ENCODE results near the gene LDLRAD4.

Gene LDLRAD4

DNA sequence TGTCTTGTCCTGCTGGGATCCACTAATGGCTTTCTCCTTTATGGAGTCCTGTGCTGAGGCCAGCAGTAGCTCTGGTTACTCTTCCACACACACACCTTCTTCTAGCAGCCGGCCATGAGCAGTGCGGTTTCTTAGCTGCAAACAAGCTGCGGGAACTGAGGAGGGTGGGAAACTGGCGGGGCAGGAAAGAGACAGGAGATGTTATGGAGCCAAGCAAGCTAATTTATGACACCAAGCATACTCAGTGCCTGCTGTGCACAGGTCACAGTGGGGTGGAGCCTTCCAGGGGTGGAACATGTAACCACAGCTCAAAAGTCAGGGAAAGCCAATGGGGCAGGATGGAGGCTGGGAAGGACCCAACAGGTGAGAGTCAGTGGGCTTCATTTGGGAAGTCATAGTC, 327.0 kb downstream of the LDLRAD4 start:
- no peak for DNase-seq

DNA sequence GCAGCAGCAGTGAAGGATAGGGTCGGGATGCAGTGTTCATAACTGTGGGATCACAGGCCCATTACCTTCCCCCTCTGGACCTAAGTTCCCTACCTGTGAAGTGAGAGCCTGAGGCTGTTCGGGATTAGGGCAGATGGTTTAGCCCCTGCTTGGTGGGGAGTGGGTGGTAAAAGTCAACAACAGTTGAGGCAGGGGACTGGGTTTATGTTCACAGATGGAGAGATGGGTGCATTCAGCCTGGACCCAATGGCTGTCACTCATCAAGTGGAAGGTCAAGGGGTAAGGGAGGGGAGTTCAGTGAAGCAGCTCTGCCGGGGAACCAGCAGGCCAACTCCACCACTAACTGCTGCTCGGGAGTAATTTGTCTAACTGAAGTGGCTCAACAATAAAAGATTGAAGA, 327.4 kb downstream of the LDLRAD4 start:
- DNase-seq: no peak

DNA sequence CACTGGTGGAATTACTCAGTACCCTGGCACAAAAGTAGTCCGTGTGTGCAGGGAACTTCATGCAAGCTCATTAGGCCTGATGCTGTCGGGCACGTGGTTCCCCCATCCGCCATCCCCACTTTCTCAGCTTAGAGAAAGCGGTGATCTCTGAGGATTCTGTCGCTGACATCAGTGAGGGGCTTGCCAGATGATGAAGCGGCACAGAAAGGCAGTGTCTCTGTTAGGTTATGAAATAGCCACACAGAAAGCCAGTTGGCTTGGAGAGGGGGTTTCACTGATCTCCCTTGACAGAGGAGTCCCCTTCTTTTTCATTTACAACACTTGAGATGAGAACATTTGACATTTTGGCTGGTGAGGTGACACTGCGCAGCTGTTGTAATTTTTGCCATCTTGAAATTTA, 328.1 kb downstream of the LDLRAD4 start:
- DNase-seq: no peak

DNA sequence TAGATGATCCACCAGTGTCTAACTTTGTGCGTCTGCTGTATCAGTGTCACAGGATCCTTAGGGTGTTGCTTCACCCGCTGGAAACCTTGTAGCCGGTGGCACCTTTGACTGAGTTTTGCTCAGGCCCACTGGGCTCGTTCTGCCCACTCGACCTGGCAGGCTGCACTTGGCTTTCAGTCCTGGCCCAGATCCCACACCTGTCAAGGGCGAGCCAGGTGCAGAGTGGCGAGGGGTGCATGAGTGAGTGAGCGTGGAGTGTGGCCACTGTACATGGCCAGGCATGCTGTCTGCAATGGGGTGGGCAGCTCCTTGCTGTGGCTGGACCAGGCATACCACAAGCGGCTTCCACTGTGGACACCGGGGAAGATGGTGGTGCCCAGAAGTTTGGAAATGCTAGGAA, 328.8 kb downstream of the LDLRAD4 start:
- no peak for DNase-seq

DNA sequence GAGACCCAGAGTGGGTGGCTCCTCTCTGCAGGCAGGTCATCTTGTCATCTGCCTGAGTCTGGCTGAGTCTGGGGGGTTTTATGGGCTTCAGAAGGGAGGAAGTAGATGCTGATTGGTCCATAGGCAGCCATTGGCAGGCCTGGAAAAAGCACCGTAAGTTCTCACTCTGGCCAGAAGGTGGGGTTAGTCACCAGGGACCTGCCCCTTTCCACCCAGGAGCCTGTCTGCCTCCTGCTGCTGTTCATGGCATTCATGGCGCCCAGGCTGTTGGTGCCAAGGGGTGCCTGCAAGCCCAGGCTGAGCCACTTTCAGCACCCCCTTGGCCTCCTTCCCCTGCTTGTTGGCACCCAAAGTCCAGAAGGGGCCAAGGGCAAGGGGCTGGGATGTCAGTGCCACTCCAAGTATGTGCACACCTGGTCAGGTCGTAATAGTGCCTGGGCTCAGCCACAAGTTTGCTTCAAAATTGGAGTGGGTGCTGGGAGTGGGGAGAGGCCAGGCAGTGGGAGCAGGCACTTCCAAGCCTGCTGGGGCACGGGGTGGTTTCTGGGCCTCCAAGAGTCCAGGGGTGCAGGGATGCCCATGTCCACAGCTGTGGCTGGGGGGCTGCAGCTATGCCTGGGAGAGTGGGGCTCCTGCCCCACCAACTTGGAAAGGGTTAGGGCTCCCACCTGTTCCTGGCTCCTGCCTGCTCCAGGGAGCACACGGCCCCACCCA, 329.7 kb downstream of the LDLRAD4 start:
- no peak for DNase-seq

DNA sequence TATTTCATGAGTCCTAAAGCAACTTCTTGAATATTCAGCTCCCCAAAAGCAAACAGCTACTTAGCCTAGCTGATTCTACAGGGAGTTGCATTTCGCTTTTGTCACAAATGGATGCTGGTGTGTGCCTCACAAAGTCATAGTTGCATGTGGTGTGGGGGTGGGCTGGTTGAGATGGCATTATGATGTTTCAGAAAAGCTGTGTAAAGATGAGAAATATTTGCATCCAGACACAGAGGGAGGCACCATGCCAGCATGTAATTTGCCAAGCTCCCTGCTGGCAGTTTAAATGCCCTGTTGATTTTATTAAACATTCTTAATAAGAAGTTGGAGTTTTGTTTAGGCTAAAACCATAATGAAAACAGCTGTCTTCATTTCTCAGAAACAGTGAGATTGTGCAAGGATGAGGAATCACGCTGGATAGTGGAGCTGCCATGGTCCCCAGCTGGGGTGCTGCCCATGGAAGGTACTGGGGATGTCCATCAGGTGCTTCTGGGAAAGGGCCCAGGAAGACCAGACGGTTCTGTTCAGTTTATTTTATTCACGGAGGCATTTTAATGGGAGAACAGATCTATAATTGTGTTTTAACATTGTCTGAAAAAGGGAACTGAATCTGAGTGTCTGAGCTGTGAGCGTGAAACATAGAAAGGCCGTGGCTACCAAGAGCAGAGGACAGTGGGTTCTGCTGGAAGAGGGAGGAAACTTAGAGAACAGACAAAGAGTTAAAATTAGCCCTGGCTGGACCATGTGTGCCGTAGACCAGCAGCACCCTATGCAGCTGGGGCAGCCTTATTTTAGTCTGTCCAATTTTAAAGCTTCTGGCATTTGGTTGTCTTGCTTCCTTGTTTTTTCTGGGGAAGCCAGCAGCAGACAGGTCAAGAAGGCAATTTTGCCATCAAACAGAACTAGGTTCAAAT, 330.7 kb downstream of the LDLRAD4 start:
- DNase-seq: no peak

DNA sequence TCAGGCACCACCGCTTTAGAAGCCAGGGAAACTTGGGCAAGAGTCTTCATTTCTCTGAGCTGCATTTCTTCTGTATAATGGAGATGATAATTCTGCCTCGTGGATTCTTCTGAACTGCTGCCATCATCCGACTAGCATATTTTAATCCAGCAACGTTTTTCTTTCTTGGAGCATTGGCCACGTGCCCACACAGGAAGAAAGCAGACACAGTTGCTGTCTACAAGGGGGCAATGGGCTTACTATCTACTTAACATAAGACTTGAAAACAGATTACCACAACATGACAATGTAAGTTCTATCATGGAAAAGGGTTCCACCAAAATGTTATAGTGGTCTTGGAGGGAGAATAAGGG, 331.3 kb downstream of the LDLRAD4 start:
- DNase-seq: no peak

DNA sequence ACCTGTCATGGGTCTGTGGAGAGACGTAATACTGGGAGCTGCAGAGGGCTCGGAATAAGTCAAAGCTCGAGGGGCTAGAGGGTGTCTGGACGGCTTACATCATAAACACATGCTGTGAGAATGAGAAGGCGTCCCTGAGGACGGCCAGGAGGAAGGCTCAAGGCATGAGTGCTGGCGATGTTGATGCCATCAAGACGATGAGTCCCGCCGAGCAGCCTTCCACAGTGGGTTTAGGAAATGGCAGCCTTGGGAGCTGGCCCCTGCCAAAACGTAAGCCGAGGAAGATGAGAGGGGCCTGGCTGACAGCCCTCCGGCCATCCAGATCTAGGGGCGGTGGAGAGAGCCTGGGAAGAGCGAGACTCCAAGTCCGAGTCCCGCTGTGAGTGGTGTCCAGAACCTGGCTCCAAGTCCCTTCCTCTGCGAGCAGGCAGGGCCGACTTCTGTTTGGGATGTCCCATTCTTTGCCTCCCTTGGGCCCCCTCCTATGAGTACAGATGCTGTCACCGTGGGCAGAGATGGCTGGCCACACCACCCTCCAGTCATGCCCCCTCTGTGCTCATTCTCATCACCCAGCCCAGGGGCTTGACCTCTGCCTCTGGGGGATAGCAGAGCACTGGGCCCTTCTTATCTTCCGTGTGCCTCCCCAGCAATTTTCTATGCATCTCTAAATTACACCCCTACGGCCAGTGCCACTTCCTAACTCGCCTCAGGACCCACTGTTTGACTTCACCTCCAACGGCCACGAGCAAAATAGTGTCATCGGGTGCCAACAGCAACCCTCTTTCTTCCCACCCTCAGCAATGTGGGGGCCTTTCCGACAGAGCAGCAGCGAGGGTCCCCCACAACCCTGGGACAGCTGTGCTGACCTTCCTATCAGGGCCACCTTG, 332.1 kb downstream of the LDLRAD4 start:
- DNase-seq: no peak

DNA sequence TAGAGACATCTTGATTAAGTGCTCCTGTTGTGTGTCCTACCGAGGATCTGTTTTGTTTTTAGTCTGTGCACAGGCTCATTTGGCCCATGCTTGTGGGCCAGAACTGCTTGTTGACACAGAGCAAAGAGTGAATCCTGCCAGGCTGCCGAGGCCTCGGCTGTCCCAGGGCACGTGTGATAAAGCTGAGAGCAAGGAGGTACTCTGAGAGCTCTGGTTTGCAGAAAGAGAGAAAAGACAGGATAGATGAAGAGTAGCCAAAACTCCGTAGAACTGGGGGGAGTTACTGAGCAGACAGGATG, 332.7 kb downstream of the LDLRAD4 start:
- no peak for DNase-seq

DNA sequence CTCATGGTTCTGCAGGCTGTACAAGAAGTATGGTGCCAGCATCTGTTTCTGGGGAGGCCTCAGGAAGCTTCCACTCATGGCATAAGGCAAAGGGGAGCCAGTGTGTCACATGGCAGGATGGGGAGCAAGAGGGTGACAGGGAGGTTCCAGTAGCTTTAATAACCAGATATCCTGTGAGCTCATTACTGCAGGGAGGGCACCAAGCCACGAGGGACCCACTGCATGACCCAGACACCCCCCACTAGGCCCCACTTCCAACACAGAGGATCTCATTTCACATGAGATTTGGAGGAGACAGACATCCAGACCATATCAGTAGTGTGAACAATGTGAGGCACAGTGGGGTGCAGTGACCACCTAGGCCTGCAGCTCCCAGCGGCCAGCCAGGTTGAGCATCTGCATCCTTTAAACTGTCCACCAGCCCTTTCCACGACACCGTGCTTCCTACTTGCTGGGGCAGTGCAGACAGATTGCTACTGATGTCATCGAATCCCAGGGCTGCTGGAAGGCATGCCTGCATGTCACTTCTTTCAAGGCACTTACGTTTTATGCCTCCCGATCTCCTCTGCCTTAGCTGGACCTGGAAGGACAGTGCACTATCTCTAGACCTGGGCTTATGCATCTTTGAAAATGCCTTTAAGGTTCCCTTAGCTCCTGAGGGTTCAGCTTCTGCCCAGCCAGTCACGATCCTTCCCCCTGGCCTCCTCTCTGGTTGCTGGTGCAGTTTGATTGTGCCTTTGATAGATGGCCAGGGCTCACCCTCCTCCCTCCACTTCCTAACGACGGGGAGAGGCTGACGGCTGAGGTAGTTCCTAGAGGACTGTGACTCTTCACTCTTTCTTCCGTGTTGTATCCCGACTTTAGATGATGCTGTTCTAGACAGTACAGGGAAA, 333.5 kb downstream of the LDLRAD4 start:
- DNase-seq: no peak

DNA sequence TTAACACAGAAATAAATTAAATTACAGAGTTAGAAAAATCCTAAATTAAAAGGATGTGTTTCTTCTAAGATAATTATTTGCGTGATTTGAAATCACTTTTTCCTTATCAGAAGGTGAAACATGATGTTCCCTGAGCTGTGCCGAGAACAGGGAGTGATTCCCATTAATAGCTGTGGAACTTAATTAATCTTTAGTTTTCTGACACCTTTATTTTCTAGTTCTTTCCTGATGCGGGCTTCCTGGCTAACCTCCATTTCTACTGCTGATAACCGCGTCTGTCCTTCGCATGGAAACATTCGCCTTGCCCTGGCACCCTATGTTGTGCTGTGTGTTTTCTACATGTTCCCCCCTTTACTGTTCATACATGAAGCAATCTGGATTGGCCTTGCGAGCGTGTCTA, 334.9 kb downstream of the LDLRAD4 start:
- DNase-seq: no peak

DNA sequence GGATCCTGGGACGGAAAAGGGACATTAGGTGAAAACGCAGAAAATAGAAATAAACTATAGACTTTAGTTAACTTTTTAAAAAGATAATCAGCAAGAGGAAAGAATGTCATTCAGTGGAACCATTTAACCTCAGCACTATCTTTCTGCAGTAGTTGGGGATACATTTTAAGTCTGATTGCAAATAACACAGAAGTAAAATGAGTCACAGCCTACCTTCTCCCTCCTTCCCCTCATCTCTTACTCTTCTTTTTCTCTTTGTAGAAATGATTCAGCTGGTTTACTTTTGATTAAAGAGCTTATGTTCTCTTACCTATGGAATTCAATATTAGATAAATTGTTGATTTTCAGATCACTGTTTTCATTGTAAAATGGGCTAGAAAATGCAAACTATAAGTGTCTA, 336.6 kb downstream of the LDLRAD4 start:
- no peak for DNase-seq

DNA sequence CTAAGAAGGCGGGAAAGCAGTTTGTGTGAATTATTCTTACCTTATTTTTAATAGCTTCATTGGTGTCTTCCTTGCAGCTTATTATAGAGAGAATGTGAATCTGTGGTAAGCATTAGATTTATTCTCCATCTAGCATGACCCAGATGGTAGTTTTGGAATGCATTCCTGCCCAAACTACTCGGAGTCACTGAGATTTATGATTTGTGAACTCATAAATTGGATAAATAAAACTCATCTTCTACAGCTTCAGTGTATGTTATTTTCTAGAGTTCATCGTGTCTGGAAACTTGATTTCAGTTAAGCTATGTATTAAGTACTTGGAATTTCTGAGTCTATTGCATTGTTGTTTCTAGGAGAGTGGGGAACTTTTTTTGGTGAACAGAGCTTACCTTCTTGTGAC, 337.3 kb downstream of the LDLRAD4 start:
- DNase-seq: no peak

DNA sequence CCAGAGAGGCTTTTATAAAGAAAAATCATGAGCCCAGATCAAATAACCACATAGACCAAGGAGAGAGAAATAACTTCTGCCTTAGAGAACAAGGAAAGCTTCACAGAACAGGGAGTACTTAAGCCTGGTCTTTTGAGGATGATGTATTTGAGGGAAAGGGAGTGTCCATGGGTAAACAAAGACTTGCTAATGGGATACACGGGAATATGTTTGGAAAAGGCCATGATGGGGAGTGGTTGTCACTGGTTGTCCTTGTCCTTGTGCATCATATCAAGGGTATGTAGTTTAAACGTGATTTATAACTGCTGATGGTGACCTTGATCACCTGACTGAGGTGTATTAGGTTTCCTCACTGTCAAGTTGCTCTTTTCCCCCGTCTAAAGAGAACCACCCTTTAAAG, 337.9 kb downstream of the LDLRAD4 start:
- no peak for DNase-seq

DNA sequence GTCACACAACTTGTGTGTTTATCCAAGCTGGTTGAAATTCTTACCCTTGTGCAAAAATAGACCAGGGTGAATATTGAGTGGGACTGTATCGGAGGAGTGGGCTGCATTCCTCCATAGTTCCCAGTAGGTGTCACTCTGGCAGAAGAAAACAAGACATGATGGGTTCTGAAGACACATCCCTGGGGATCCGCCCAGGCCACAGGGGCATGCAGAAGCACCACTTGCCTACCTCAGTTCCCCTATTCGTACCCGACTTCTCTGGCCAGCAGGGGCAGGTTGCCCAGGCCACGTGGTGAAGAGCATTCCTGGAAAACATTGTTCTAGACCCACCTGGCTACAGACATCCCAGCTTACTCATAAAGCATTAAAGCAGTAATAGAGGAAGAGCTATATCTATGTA, 339.6 kb downstream of the LDLRAD4 start:
- DNase-seq: peak; percentile 10

DNA sequence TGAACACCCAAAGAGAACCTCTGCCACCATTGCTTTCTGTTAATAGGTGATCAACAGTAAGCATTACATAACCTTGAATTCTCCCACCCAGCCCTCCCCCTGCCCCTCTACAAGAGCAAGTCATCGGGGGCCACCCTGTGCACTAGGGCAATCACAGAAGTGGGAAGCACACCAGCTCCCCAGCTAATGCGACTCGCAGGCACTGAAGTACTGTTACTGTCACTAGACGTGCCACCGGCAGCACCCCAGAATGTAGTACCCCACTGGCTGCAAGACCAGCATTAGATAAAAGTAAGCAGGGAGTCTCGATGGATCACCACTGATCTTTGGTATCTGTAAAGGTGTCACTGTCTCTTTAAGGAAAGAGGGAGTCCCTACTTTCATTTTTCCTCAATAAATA, 340.2 kb downstream of the LDLRAD4 start:
- no peak for DNase-seq

DNA sequence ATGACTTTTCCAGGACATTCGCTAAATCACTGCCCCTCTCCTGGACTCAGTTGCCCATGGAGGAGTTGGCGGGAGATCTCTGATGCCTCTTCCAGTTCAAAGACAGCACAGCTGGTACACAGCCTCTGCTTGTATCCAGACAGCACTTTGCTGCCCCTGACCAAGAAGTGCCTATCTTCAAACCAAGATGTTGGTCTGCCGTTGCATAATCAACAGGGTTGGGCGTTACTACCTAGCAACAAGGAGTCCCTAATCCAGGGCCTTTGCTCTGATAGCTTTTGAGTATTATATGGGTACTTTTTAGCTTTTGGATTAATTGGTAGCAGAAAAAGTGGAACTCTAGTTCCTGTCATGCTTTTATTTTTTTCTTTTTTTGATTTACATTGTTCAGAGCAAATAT, 341.2 kb downstream of the LDLRAD4 start:
- no peak for DNase-seq

DNA sequence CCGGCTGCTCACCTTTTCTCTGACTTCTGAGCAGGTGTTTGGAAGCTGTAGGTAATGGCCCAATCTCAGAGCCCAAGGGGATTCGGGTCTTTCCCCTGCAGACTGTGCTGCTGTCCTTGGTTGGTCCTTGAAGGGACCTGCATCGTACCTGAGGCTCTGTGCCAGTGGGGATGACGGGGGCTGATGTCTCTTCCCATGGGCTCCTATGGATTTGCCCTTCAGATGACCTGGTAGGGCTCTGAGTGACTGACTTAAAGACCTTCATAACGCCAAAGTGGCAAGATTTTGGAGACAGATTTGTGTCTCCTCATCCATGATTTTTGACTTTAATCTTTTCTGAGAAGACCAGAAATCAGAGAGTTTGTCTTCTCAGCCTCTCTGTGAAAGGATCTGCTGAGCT, 341.7 kb downstream of the LDLRAD4 start:
- no peak for DNase-seq

DNA sequence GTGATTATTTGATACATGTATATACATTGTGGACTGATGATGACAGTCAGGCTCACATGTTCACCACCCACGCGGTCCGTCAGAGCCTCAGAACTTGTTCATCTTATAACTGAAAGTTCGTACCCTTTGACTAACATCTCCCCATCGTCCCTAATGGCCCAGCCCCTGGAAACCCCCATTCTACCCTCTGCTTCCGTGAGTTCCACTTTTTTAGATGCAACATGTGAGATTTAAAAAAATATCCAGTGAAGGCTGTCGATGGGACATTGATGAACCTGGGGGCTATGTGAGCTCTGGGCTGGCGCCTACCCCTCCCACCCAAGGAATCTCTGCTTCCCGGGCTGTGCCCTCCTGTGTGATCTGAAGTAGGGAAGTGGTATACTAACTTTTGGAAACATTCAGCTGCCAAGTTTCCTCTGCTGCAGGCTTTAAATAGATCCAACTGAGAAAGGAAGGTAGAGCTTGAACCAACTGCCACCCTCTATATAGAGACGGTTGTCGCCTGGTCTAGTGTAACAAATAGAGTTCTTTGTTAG, 344.0 kb downstream of the LDLRAD4 start:
- DNase-seq: no peak

DNA sequence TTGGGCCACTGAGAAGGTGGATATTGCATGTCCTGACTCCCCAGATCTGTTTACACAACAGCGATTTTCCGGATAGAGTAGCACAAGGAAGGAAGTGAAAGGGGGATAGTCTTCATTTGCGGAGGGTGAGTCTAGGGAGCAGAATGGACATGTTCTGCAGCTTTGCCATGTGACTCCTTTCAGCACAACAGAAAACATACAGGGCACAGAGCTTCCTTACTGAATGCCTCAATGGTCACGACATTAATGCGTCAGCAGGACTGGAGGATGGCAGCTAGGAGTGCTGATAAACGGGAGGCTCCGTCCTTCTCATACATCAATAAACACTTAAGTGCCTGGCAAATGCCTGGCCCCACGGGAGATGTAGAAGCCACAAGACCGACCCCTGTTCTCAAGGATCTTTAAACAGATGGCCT, 344.8 kb downstream of the LDLRAD4 start:
- no peak for DNase-seq

DNA sequence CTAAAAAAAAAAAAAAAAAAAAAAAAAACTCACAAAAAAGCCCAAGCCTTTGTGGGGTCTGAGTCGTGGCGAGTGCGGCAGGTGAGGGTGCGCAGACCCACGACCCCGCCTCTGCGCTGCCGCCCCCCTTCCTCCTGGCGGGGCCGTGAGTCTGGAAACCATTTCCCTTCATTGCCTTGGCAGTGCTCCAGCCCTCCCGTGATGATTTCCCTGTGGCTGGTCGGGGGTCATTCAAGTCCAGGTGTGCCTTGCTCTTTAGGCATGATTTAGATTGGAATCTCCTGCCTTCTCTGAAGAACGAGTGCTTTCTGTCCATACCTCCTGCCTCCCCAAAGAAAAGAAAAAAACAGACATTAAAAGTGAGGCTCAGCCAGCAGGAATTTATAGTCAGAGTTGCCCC, 346.0 kb downstream of the LDLRAD4 start:
- peak; percentile 3 for DNase-seq

DNA sequence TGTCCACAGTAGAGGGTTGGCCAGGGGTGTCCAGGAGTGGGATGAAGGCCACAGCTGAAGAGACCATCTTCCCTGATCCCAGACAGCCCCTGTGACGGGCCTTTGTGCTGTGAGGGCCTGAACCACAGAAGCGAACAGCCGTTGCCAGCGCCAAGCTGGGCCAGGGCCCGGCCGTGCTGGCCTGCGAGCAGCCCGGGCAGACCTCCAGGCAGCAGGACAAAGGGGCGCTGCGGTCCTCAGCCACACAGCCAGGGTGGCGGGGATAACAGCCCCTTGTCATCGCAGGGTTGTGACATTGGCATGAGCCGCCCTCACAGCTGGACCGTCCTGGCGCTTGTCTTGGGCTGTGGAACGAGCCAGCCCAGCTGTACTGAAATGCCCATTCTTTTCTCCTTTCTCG, 346.7 kb downstream of the LDLRAD4 start:
- no peak for DNase-seq
